HCT116 (cell line): Measurements from ENCODE around the gene TMA7. TPM values are rescaled to one million over a fixed set of nuclear protein-coding genes. Genes with fewer than 3 reads are reported as not detected.

Experiments
- ATAC-seq: fragments of 200-7000 bp; cut with Tn5 transposase; 2 replicates; pipeline ENCODE4 v1.9.1; 2020; ENCODE audit warnings: mild to moderate bottlenecking, moderate library complexity
- BruUV-seq: library from RNA; stranded (reverse); fragments of 400-500 nt; replicated peaks from 2 replicates; lab custom pipeline; 2021; lab: Mats Ljungman, UMichigan
- CTCF ChIA-PET: fragments of 300-600 bp; sonication (Branson Sonifier 250); formaldehyde crosslinking; loops from one replicate; lab custom pipeline; 2021; ENCODE audit warnings: antibody characterized with exemption; lab: Charles Lee
- POLR2A ChIA-PET: fragments of 300-600, 350-600 bp; sonication (Branson Sonifier 250); formaldehyde crosslinking; loops from one replicate; lab custom pipeline; 2021; ENCODE audit warnings: antibody characterized with exemption; lab: Charles Lee
- RAD21 ChIA-PET, 2 experiments: fragments of 300-600 bp; sonication (Branson Sonifier 250); formaldehyde crosslinking; loops; one replicate each; lab custom pipeline; 2023; ENCODE audit warnings: low total read pairs in 2 of 2; ENCODE audit not compliant: uncharacterized antibody in 2 of 2, unreplicated experiment in 2 of 2, low non-redundant PET in 1 of 2; lab: Charles Lee
- DNase-seq: peaks from one replicate; pipeline ENCODE4 v3.0.0-alpha.2; 2010; ENCODE audit warnings: low read depth, low spot score
- H2AFZ ChIP-seq: fragments of 200-600 bp; shearing (Covaris generic), sonication (generic); 2 replicates; pipeline ENCODE4 v1.6.1; 2017; ENCODE audit warnings: low read depth, mixed run types, mixed read lengths, antibody characterized with exemption, low read length; ENCODE audit not compliant: poor library complexity, severe bottlenecking
- H3K27ac ChIP-seq: 2 replicates; pipeline ENCODE4 v1.5.1; 2012; ENCODE audit warnings: low read depth, low read length
- H3K27me3 ChIP-seq: fragments of 200-600 bp; sonication (generic); 2 replicates; pipeline ENCODE4 v1.6.1; 2016; ENCODE audit warnings: mixed run types, low read length, mixed read lengths; ENCODE audit not compliant: insufficient read depth
- H3K36me3 ChIP-seq, 2 experiments: fragments of 200-500 bp in 1 of 2; fragments of 200-600 bp in 1 of 2; sonication (Bioruptor generic) in 1 of 2; sonication (generic) in 1 of 2; 2 replicates each; pipeline versions ENCODE4 v1.5.1 to v1.6.1; 2014 to 2016; ENCODE audit warnings: low read length in 2 of 2, inconsistent platforms in 1 of 2, mixed read lengths in 1 of 2, mixed run types in 1 of 2; ENCODE audit not compliant: insufficient read depth in 2 of 2, control insufficient read depth in 1 of 2
- H3K4me1 ChIP-seq, 2 experiments: fragments of 200-600 bp in 1 of 2; sonication (generic) in 1 of 2; 2 replicates each; pipeline versions ENCODE4 v1.5.1 to v1.6.1; 2012 to 2017; ENCODE audit warnings: low read length in 2 of 2, inconsistent platforms in 1 of 2, mild to moderate bottlenecking in 1 of 2, mixed read lengths in 1 of 2, mixed run types in 1 of 2, moderate library complexity in 1 of 2; ENCODE audit not compliant: insufficient read depth in 2 of 2, control insufficient read depth in 1 of 2
- H3K4me2 ChIP-seq: fragments of 200-600 bp; sonication (generic); 2 replicates; pipeline ENCODE4 v1.6.1; 2017; ENCODE audit warnings: mixed run types, low read length, mixed read lengths
- H3K4me3 ChIP-seq, 2 experiments: fragments of 200-600 bp in 1 of 2; sonication (generic) in 1 of 2; replicated peaks in 1 of 2; 2 replicates each; pipeline ENCODE4 v1.5.1; 2011 to 2016; ENCODE audit warnings: low read length in 2 of 2, control low read depth in 1 of 2, low read depth in 1 of 2, mild to moderate bottlenecking in 1 of 2, mixed read lengths in 1 of 2, mixed run types in 1 of 2
- H3K79me2 ChIP-seq: fragments of 200-600 bp; sonication (generic); 2 replicates; pipeline ENCODE4 v1.6.1; 2017; ENCODE audit warnings: mild to moderate bottlenecking, mixed run types, low read length, moderate library complexity, mixed read lengths; ENCODE audit not compliant: insufficient read depth
- H3K9ac ChIP-seq: fragments of 200-600 bp; sonication (generic); 2 replicates; pipeline ENCODE4 v1.6.1; 2016; ENCODE audit warnings: low read length, mixed read lengths
- H3K9me2 ChIP-seq: fragments of 200-600 bp; sonication (generic), shearing (Covaris generic); 2 replicates; pipeline ENCODE4 v1.6.1; 2017; ENCODE audit warnings: mixed run types, mild to moderate bottlenecking, moderate library complexity; ENCODE audit not compliant: insufficient read depth
- H3K9me3 ChIP-seq, 2 experiments: fragments of 200-500 bp in 1 of 2; fragments of 200-600 bp in 1 of 2; sonication (Bioruptor generic) in 1 of 2; sonication (generic) in 1 of 2; 2 replicates each; pipeline ENCODE4 v1.6.1; 2014 to 2017; ENCODE audit warnings: low read length in 2 of 2, mixed read lengths in 2 of 2, inconsistent platforms in 1 of 2, low read depth in 1 of 2, mild to moderate bottlenecking in 1 of 2, mixed run types in 1 of 2, moderate library complexity in 1 of 2; ENCODE audit not compliant: control insufficient read depth in 1 of 2, insufficient read depth in 1 of 2
- H4K20me1 ChIP-seq: fragments of 200-600 bp; sonication (generic), shearing (Covaris generic); 2 replicates; pipeline ENCODE4 v1.6.1; 2017; ENCODE audit warnings: mixed run types, mild to moderate bottlenecking, moderate library complexity; ENCODE audit not compliant: insufficient read depth
- CBX3 ChIP-seq: IDR thresholded peaks from 2 replicates; pipeline ENCODE4 v1.6.1; 2012; ENCODE audit warnings: low read depth
- CEBPB ChIP-seq: IDR thresholded peaks from 2 replicates; pipeline ENCODE4 v1.6.1; 2012; ENCODE audit warnings: low read depth
- EGR1 ChIP-seq: IDR thresholded peaks from 2 replicates; pipeline ENCODE4 v1.6.1; 2012; ENCODE audit warnings: low read depth
- EZH2 ChIP-seq: fragments of 200-600 bp; sonication (generic); IDR thresholded peaks from 2 replicates; pipeline ENCODE4 v1.6.1; 2017; ENCODE audit warnings: antibody characterized with exemption, mixed run types
- EZH2phosphoT487 ChIP-seq: fragments of 200-600 bp; IDR thresholded peaks from 2 replicates; pipeline ENCODE4 v1.6.1; 2018; ENCODE audit warnings: antibody characterized with exemption, borderline replicate concordance
- FOSL1 ChIP-seq: IDR thresholded peaks from 2 replicates; pipeline ENCODE4 v1.6.1; 2012; ENCODE audit warnings: low read depth
- JUND ChIP-seq: IDR thresholded peaks from 2 replicates; pipeline ENCODE4 v1.6.1; 2012
- MAX ChIP-seq: IDR thresholded peaks from 2 replicates; pipeline ENCODE4 v1.6.1; 2012
- POLR2A ChIP-seq: IDR thresholded peaks from 2 replicates; pipeline ENCODE4 v1.7.0; 2011; ENCODE audit warnings: borderline replicate concordance; ENCODE audit not compliant: insufficient read depth, insufficient read length; ENCODE audit errors: extremely low read depth
- POLR2AphosphoS5 ChIP-seq: IDR thresholded peaks from 2 replicates; pipeline ENCODE4 v1.6.1; 2011; ENCODE audit warnings: mild to moderate bottlenecking, low read depth, low read length, moderate library complexity
- RAD21 ChIP-seq: IDR thresholded peaks from 2 replicates; pipeline ENCODE4 v1.6.1; 2012; ENCODE audit warnings: low read depth, mild to moderate bottlenecking
- REST ChIP-seq: IDR thresholded peaks from 2 replicates; pipeline ENCODE4 v1.6.1; 2012; ENCODE audit warnings: low read depth
- SIN3A ChIP-seq: IDR thresholded peaks from 2 replicates; pipeline ENCODE4 v1.6.1; 2012; ENCODE audit warnings: low read depth
- SP1 ChIP-seq: IDR thresholded peaks from 2 replicates; pipeline ENCODE4 v1.6.1; 2012; ENCODE audit warnings: low read depth
- SRF ChIP-seq: IDR thresholded peaks from 2 replicates; pipeline ENCODE4 v1.6.1; 2012; ENCODE audit warnings: low read depth
- TCF7L2 ChIP-seq: IDR thresholded peaks from 2 replicates; pipeline ENCODE4 v1.7.0; 2011; ENCODE audit warnings: borderline replicate concordance, inconsistent platforms; ENCODE audit not compliant: insufficient read depth, insufficient read length; ENCODE audit errors: extremely low read depth
- YY1 ChIP-seq: IDR thresholded peaks from 2 replicates; pipeline ENCODE4 v1.6.1; 2011; ENCODE audit warnings: low read length, low read depth, moderate library complexity, mild to moderate bottlenecking; ENCODE audit not compliant: insufficient replicate concordance; ENCODE audit errors: extremely low read depth
- ZFX ChIP-seq: fragments of 450-650 bp; IDR thresholded peaks from 2 replicates; pipeline ENCODE4 v1.6.1; 2017
- ZNF274 ChIP-seq: fragments of 200-500 bp; sonication (Bioruptor generic); IDR thresholded peaks from 2 replicates; pipeline ENCODE4 v1.6.1; 2014; ENCODE audit warnings: mild to moderate bottlenecking, low read depth, low read length, inconsistent platforms
- intact Hi-C: fragments of 100-400 bp; cut with micrococcal nuclease; formaldehyde crosslinking; loops from 2 replicates; pipeline ENCODE4 v1.10.0; 2022
- total RNA-seq: library from RNA; stranded (reverse); gene quantifications from one replicate; pipeline ENCODE4 v1.2.1, GENCODE V29; 2021; ENCODE audit not compliant: unreplicated experiment
- TF ChIP-seq, protein P1 (sequence below): IDR thresholded peaks from 2 replicates; pipeline ENCODE4 v1.6.1; 2011; ENCODE audit warnings: mild to moderate bottlenecking, low read length, moderate library complexity; ENCODE audit not compliant: insufficient replicate concordance; ENCODE audit errors: extremely low read depth

Gene TMA7
- total RNA-seq, 1 experiment from 2014 or later, result 334 TPM

DNA sequence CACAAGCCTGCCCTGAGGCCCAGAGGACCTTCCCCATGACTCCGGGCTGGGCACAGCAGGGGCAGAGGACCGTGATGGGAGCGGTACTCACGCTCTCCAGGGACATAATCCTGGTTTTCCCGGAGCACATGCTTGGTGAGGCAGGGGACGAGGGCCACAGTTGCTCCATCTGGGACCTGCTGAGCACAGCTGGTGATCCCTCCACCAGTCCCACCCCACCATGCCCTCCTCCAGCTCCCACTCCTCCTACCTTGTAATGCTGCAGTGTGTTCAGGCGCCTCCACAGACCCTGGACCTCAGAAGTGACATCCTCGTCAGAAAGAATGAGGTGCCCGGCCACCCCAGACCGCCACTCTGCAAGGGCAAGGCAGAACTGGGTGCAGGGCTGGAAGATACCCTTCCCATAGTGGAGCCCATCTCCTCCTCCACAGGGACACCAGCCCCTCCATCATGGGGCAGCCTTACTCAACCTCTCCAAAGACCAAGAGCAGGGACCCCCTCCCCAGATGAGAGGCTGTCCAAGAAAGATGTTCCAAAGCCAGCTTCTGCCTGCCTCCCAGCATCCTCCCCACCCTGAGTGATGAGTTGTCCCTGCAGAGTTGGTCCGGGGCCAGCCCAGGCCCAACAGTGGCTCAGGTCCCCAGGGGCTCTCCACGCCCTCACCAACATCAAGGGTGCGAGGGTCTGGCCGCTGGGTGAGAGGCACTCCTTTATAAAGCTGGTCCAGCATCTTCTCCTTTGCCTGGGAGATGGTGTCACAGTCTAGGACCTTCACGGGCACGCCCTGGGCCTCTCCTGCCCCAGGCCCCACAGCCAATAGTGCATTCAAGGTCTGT lies 29.6 kb upstream of the TMA7 start (continued):
- no peak for TF ChIP-seq POLR2A
- TF ChIP-seq, all 23 proteins: peak for 0

GRCh38 chr3:48411041-48411588 lies 28.9 kb upstream of the TMA7 start:
- no peak for ATAC-seq
- Histone ChIP-seq H3K9me2 (no peaks in the 10 kb centered on the region), H3K4me1 (no peaks in the 10 kb centered on the region), H3K4me2 (no peak overlapping the region), H3K4me3 (no peak overlapping the region), H2AFZ (no peak overlapping the region), H4K20me1 (no peaks in the 10 kb centered on the region), H3K36me3 (peaks cover under 1 to 3% of the 10 kb centered on the region in 2 experiments; a peak in 2 of 4 replicates), H3K27ac (no peak overlapping the region), H3K9me3 (no peaks in the 10 kb centered on the region), H3K79me2 (no peaks in the 10 kb centered on the region), H3K9ac (no peak overlapping the region), H3K27me3 (no peaks in the 10 kb centered on the region)
- intact Hi-C loops, result no loop called here
- TF ChIP-seq EZH2phosphoT487, result no peak
- TF ChIP-seq SIN3A, result no peak
- no peak for TF ChIP-seq RAD21
- TF ChIP-seq YY1, result no peak
- TF ChIP-seq, protein P1, sequence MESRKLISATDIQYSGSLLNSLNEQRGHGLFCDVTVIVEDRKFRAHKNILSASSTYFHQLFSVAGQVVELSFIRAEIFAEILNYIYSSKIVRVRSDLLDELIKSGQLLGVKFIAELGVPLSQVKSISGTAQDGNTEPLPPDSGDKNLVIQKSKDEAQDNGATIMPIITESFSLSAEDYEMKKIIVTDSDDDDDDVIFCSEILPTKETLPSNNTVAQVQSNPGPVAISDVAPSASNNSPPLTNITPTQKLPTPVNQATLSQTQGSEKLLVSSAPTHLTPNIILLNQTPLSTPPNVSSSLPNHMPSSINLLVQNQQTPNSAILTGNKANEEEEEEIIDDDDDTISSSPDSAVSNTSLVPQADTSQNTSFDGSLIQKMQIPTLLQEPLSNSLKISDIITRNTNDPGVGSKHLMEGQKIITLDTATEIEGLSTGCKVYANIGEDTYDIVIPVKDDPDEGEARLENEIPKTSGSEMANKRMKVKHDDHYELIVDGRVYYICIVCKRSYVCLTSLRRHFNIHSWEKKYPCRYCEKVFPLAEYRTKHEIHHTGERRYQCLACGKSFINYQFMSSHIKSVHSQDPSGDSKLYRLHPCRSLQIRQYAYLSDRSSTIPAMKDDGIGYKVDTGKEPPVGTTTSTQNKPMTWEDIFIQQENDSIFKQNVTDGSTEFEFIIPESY, result no peak
- no peak for TF ChIP-seq FOSL1
- TF ChIP-seq REST, result no peak
- no peak for TF ChIP-seq TCF7L2
- no peak for TF ChIP-seq SRF
- TF ChIP-seq JUND, result no peak
- TF ChIP-seq SP1, result no peak
- no peak for TF ChIP-seq POLR2A
- TF ChIP-seq POLR2AphosphoS5, result no peak
- no peak for TF ChIP-seq EZH2
- TF ChIP-seq ZFX, result no peak
- no peak for TF ChIP-seq CBX3
- TF ChIP-seq ZNF274, result no peak
- TF ChIP-seq CEBPB, result no peak
- no peak for TF ChIP-seq MAX
- TF ChIP-seq EGR1, result no peak
- POLR2A ChIA-PET, result no interaction called here
- RAD21 ChIA-PET, result no interaction called here
- BruUV-seq, result no TSS peak
- CTCF ChIA-PET, result interaction anchor here (1.3 to 1.6 kb wide), 2 partner anchors 10 to 25 kb away, joined by 3 to 5 read pairs; no protein-coding TSS in a partner anchor
- DNase-seq, result no peak
